MM.1S (cell line): ENCODE measurements around the gene DLG4.

ENCODE experiments used
- DNase-seq: peaks from one replicate; pipeline ENCODE4 v3.0.0-alpha.2; 2015
- H2AFZ ChIP-seq: fragments of 300-600 bp; sonication (generic); 2 replicates; pipeline ENCODE4 v1.6.0; 2016; ENCODE audit warnings: antibody characterized with exemption, low read length
- H3F3A ChIP-seq: fragments of 300-600 bp; sonication (generic); 2 replicates; pipeline ENCODE4 v1.6.1; 2016; ENCODE audit warnings: mild to moderate bottlenecking, antibody characterized with exemption, low read length, moderate library complexity, mixed read lengths; ENCODE audit not compliant: insufficient read depth
- H3K27ac ChIP-seq: fragments of 300-600 bp; sonication (generic); 2 replicates; pipeline ENCODE4 v1.5.1; 2016; ENCODE audit warnings: mild to moderate bottlenecking, low read length
- H3K27me3 ChIP-seq: fragments of 300-600 bp; sonication (generic); replicated peaks from 2 replicates; pipeline ENCODE4 v1.6.0; 2016; ENCODE audit warnings: low read length; ENCODE audit not compliant: insufficient read depth
- H3K36me3 ChIP-seq: fragments of 300-600 bp; sonication (generic); replicated peaks from 2 replicates; pipeline ENCODE4 v1.6.1; 2016; ENCODE audit warnings: mild to moderate bottlenecking, low read length, mixed read lengths; ENCODE audit not compliant: insufficient read depth
- H3K4me1 ChIP-seq: fragments of 300-600 bp; sonication (generic); 2 replicates; pipeline ENCODE4 v1.6.1; 2016; ENCODE audit warnings: low read length, mixed read lengths
- H3K4me2 ChIP-seq: fragments of 300-600 bp; sonication (generic); 2 replicates; pipeline ENCODE4 v1.6.0; 2016; ENCODE audit warnings: low read depth, low read length
- H3K4me3 ChIP-seq: fragments of 300-600 bp; sonication (generic); 2 replicates; pipeline ENCODE4 v1.5.1; 2016; ENCODE audit warnings: low read length, mixed read lengths
- H3K79me2 ChIP-seq: fragments of 300-600 bp; sonication (generic); 2 replicates; pipeline ENCODE4 v1.6.1; 2016; ENCODE audit warnings: mixed run types, low read length, mixed read lengths
- H3K9ac ChIP-seq: fragments of 300-600 bp; sonication (generic); 2 replicates; pipeline ENCODE4 v1.6.1; 2016; ENCODE audit warnings: low read length, mixed read lengths
- H3K9me2 ChIP-seq: fragments of 300-600 bp; sonication (generic); replicated peaks from 2 replicates; pipeline ENCODE4 v1.6.1; 2016; ENCODE audit warnings: mild to moderate bottlenecking, low read length, mixed read lengths; ENCODE audit not compliant: insufficient read depth
- H3K9me3 ChIP-seq: fragments of 300-600 bp; sonication (generic); replicated peaks from 2 replicates; pipeline ENCODE4 v1.6.1; 2016; ENCODE audit warnings: mild to moderate bottlenecking, low read length, mixed read lengths; ENCODE audit not compliant: insufficient read depth
- H4K20me1 ChIP-seq: fragments of 300-600 bp; sonication (generic); 2 replicates; pipeline ENCODE4 v1.6.1; 2016; ENCODE audit warnings: mild to moderate bottlenecking, low read length, moderate library complexity, mixed read lengths; ENCODE audit not compliant: insufficient read depth
- CTCF ChIP-seq: fragments of 300-600 bp; sonication (generic); IDR thresholded peaks from 2 replicates; pipeline ENCODE4 v1.5.1; 2016; ENCODE audit warnings: antibody characterized with exemption, low read length, mixed read lengths
- EZH2 ChIP-seq: fragments of 300-600 bp; sonication (generic); optimal IDR thresholded peaks from 2 replicates; pipeline ENCODE3; 2017; ENCODE audit warnings: low read depth, mild to moderate bottlenecking, antibody characterized with exemption, low read length, mixed read lengths
- EZH2phosphoT487 ChIP-seq: fragments of 300-600 bp; sonication (generic); IDR thresholded peaks from 2 replicates; pipeline ENCODE4 v1.6.1; 2018; ENCODE audit warnings: antibody characterized with exemption, low read length

Gene DLG4

GRCh38 chr17:7240375-7240774 is 20.7 kb upstream of the DLG4 start:
- DNase-seq: no peak
- Histone ChIP-seq H2AFZ (no peak overlapping the region), H3K4me3 (no peak overlapping the region), H3K9ac (no peak overlapping the region), H3K4me1 (peaks cover 25% of the 10 kb centered on the region), H3K36me3 (no peaks in the 10 kb centered on the region), H3K9me2 (no peaks in the 10 kb centered on the region), H3F3A (peaks cover 53% of the 10 kb centered on the region), H3K79me2 (peaks cover 56% of the 10 kb centered on the region), H3K27me3 (no peaks in the 10 kb centered on the region), H3K9me3 (no peaks in the 10 kb centered on the region), H4K20me1 (no peaks in the 10 kb centered on the region), H3K27ac (no peak overlapping the region), H3K4me2 (peak overlapping the region; percentile 87; the same call in 1 of the 2 replicates)
- TF ChIP-seq EZH2 (no peak), CTCF (no peak), EZH2phosphoT487 (no peak)

- Histone ChIP-seq H2AFZ (peak within 1 kb of the TSS; percentile 29), H3K4me3 (peak within 1 kb of the TSS; percentile 91), H3F3A (peaks cover 57% of the 10 kb centered on the region), H3K27ac (peak within 1 kb of the TSS; percentile 48; the same call in 1 of the 2 replicates), H3K9me3 (no peaks in the 10 kb centered on the region), H3K9ac (peak within 1 kb of the TSS; percentile 89), H3K79me2 (peaks cover 65% of the 10 kb centered on the region), H3K4me1 (peaks cover 30% of the 10 kb centered on the region), H3K27me3 (no peaks in the 10 kb centered on the region), H3K36me3 (no peaks in the 10 kb centered on the region; the same call in 1 of the 2 replicates), H3K9me2 (no peaks in the 10 kb centered on the region), H3K4me2 (peak within 1 kb of the TSS; percentile 87; the same call in 1 of the 2 replicates), H4K20me1 (no peaks in the 10 kb centered on the region)
- TF ChIP-seq EZH2phosphoT487 (no peak), CTCF (no peak), EZH2 (no peak)
- peak; percentile 99 for DNase-seq
Measured at GRCh38 chr17:7239091-7240027, 19.7 kb upstream of the DLG4 start, which contains the start of gene PHF23. PHF23 (minus strand) TSS chr17:7239457; CDS start chr17:7239279, 178 bp downstream.

GRCh38 chr17:7238420-7239090 is 18.9 kb upstream of the DLG4 start:
- TF ChIP-seq EZH2phosphoT487: no peak
- no peak for TF ChIP-seq CTCF
- no peak for TF ChIP-seq EZH2
- H4K20me1 ChIP-seq: no peaks in the 10 kb centered on the region
- H3K9me2 ChIP-seq: no peaks in the 10 kb centered on the region
- H3K79me2 ChIP-seq: peaks cover 72% of the 10 kb centered on the region
- peak overlapping the region; percentile 89 for H3K9ac ChIP-seq
- H3K36me3 ChIP-seq: no peaks in the 10 kb centered on the region; the same call in 1 of the 2 replicates
- H3K4me1 ChIP-seq: peaks cover 30% of the 10 kb centered on the region
- H3F3A ChIP-seq: peaks cover 53% of the 10 kb centered on the region
- peak; percentile 33 for DNase-seq
- peak overlapping the region; percentile 48; the same call in 1 of the 2 replicates for H3K27ac ChIP-seq
- peak overlapping the region; percentile 91 for H3K4me3 ChIP-seq
- H3K4me2 ChIP-seq: peak overlapping the region; percentile 55; the same call in 1 of the 2 replicates
- no peaks in the 10 kb centered on the region for H3K9me3 ChIP-seq
- no peaks in the 10 kb centered on the region for H3K27me3 ChIP-seq
- peak overlapping the region; percentile 29 for H2AFZ ChIP-seq
